GM12864 (cell line): ENCODE results near the gene MTUS2.

Experiments
- DNase-seq: peaks from one replicate; pipeline ENCODE4 v3.0.0-alpha.2; 2011; ENCODE audit warnings: low read depth
- H3K4me3 ChIP-seq: 2 replicates; pipeline ENCODE4 v1.5.1; 2011; ENCODE audit warnings: mild to moderate bottlenecking, low read depth, low read length, control low read depth
- TF ChIP-seq, protein P1 (sequence below): IDR thresholded peaks from 2 replicates; pipeline ENCODE4 v1.5.1; 2011; ENCODE audit warnings: low read depth, mild to moderate bottlenecking, moderate library complexity, low read length, control low read depth, inconsistent platforms; ENCODE audit errors: missing control alignments

The MTUS2 gene

DNA sequence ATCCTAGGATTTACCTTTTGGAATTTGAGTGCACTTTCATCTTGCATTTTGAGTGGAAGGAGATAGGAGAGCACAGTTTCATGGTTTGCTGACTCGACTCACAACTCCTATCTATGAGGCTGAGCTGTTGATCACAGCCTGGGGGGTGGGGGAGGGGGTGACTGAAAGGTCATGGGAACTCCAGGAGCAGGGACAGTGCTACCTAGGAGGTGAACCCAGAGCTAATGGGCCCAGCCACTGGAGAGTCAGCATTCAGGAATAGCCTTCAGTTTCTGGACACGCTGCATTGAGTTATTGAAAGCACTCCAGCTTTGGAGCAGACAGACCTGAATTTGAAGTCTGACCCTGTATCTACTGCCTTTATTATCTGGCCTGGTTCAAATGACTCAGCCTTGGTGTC is 435.4 kb downstream of the MTUS2 start:
- no peak for DNase-seq
- no peak overlapping the region for H3K4me3 ChIP-seq
- TF ChIP-seq, protein P1, sequence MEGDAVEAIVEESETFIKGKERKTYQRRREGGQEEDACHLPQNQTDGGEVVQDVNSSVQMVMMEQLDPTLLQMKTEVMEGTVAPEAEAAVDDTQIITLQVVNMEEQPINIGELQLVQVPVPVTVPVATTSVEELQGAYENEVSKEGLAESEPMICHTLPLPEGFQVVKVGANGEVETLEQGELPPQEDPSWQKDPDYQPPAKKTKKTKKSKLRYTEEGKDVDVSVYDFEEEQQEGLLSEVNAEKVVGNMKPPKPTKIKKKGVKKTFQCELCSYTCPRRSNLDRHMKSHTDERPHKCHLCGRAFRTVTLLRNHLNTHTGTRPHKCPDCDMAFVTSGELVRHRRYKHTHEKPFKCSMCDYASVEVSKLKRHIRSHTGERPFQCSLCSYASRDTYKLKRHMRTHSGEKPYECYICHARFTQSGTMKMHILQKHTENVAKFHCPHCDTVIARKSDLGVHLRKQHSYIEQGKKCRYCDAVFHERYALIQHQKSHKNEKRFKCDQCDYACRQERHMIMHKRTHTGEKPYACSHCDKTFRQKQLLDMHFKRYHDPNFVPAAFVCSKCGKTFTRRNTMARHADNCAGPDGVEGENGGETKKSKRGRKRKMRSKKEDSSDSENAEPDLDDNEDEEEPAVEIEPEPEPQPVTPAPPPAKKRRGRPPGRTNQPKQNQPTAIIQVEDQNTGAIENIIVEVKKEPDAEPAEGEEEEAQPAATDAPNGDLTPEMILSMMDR: no peak

DNA sequence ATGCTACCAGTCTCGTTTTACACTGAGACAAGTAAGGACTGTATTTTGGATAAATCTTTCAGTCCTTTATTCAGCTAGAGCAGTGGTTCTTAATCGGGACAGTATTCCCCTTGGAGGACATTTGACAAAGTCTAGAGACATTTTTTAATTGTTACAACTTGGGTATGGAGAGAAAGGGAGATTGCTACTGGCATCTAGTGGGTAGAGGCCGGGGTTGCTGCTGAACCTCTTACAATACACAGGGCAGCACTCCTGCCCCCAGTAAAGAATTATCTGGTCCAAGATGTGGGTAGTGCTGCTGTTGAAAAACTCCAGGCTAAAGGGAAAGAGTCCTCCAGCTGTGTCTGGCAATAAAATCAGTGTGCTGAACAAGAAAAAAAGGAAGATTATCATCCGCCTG is 440.5 kb downstream of the MTUS2 start:
- TF ChIP-seq, protein P1: no peak
- no peak for DNase-seq
- H3K4me3 ChIP-seq: no peak overlapping the region

DNA sequence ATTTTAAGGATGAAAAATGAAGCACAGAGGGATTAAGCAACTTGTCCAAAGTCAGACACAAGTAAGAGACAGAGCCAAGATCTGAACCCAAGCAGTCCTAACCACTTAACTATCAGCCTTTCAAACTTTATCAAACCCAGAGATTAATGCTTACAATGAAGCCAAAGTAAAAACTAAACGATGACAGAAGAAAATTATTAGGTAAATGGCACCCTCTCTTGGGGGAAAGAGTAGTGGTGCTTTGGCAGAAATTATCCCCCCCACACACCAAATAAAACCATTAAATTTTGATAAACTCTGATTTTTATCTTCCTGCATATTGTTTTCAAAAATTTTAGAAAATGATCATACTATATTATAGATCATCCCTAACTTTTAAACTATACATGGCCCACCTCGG is 446.1 kb downstream of the MTUS2 start:
- no peak for DNase-seq
- no peak overlapping the region for H3K4me3 ChIP-seq
- TF ChIP-seq, protein P1: no peak

DNA sequence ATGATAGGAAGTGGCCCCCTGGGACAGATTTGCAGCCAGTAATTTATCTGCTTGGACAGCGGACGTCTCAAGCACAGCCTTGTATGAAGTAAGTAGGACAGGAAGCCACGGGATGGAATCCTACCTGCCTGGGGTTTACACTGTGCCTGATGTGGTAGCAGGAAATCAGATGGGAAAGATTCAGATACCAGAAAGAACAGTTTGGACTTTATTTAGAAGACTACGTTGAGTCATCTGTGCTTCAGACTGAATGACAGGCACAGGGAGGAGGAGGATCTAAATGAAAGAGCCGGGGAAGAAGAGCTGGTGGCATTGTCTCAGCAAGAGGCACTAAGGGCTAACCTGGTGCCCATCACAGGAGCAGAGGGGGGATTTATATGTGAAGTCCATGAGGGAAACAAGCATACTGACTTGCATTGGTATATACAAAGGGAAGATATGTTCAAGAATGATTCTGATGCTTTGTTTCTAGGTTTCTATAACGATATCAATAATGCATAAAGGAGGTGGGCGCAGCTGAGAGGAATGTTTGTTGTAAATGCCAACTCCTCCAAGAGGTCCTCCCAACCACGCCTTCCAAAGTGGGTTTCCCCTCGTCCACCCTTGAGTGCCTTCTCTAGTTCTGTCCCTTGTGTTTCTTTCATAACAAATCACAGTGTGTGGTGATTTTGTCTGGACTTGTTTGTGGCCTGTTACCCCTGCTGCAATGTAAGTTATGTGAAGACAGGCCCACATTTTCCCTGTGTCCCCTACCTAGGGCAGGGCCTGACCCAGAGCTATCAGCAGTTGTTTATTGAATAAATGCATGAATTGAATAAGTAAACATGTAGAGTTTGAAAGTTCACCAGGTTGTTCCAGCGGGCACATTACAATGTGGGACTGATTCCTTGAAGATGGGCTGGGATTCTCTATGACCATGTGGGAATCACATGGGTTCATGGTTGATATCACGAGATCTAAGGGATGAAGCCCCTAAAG is 446.9 kb downstream of the MTUS2 start:
- no peak overlapping the region for H3K4me3 ChIP-seq
- no peak for DNase-seq
- TF ChIP-seq, protein P1: no peak

DNA sequence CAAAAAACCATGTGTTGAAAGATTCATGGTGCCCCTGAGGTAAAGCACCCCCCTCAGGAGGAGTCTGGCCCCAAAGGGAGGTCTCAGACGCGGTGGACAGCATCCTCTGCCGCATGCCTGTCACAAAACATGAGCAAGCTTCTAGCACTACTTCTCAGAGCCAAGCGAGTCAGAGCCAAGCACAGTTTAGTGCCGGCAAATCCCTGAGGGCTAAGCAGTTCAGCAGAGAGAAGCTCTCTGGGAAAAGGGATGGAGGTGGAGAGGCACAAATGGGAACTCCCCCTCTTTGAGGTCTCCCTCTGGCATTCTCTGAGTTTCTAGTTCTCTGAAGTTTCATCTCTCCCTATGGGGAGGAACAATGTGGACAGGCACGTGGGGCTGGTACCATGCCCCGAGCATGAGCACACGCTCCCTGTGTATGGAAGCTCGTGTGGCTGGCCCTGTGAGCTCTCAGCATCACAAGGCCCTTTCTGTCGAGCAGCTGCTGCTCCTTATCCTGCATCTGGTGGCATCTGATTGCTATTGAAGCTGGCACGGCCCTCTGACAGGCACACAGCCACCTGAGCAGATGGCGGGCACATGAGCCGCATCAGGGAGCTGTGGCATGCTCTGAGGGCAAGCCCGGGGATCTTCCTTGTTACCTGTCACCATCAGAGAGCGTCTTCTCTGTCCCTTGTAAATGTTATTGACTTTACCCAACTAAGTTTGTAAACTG is 450.3 kb downstream of the MTUS2 start:
- DNase-seq: no peak
- TF ChIP-seq, protein P1: no peak
- no peak overlapping the region for H3K4me3 ChIP-seq

DNA sequence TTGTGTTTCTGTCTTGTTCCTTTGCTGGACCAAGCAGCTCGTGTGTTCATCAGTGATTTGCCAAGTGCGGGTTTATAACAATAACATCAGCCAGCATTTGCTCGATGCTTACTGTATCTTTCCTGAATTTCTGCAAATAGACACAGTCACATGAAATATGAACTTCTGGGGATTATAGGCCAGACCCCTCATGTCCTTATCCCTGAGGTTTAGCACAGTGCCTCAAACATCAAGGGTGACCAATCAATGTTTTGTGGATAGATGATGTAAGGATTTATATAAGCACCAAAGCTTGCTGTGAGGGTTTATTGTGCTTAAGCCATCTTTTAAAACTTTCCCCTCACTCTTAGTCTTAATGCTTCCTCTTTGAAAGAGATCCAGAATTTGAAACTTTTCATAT is 451.5 kb downstream of the MTUS2 start:
- TF ChIP-seq, protein P1: no peak
- no peak for DNase-seq
- no peak overlapping the region for H3K4me3 ChIP-seq
